Measurements from ENCODE around the gene KLK11.

Gene KLK11

GRCh38 chr19:51026554-51026831 lies at the start of gene KLK11:
TSS of gene KLK11 (minus strand) at chr19:51026616. CDS start at chr19:51025631, 985 bp downstream.
- in situ Hi-C loops (cut with MboI; ENCODE audit: low sequenced_read_pairs), result no loop called here

- in situ Hi-C loops (cut with MboI; ENCODE audit: low sequenced_read_pairs), result no loop called here
These were observed 49.6 kb upstream of the KLK11 start for GRCh38 chr19:51075998-51076397.

- in situ Hi-C loops (cut with MboI; ENCODE audit: low sequenced_read_pairs), result no loop called here
These were observed 44.6 kb upstream of the KLK11 start for GRCh38 chr19:51071095-51071405.

- in situ Hi-C loops (cut with MboI; ENCODE audit: low sequenced_read_pairs), result no loop called here
These were observed 44.1 kb upstream of the KLK11 start for GRCh38 chr19:51070334-51071094.

- in situ Hi-C loops (cut with MboI; ENCODE audit: low sequenced_read_pairs), result no loop called here
These were observed 40.2 kb upstream of the KLK11 start for GRCh38 chr19:51066393-51067186.

- in situ Hi-C loops (cut with MboI; ENCODE audit: low sequenced_read_pairs), result no loop called here
These were observed 39.0 kb upstream of the KLK11 start for GRCh38 chr19:51065221-51065960.

GRCh38 chr19:51064534-51065220 lies 38.3 kb upstream of the KLK11 start, which contains the start of gene KLK13:
TSS of gene KLK13 (minus strand) at chr19:51065092. CDS start at chr19:51065067, 25 bp downstream.
- in situ Hi-C loops (cut with MboI; ENCODE audit: low sequenced_read_pairs), result no loop called here

- in situ Hi-C loops (cut with MboI; ENCODE audit: low sequenced_read_pairs), result no loop called here
These were observed 37.2 kb upstream of the KLK11 start for GRCh38 chr19:51063664-51064063.

GRCh38 chr19:51060973-51061372 lies 34.6 kb upstream of the KLK11 start:
- in situ Hi-C loops (cut with MboI; ENCODE audit: low sequenced_read_pairs), result no loop called here

- in situ Hi-C loops (cut with MboI; ENCODE audit: low sequenced_read_pairs), result no loop called here
These were observed 33.9 kb upstream of the KLK11 start for GRCh38 chr19:51060336-51060735.

GRCh38 chr19:51059715-51060114 lies 33.3 kb upstream of the KLK11 start:
- in situ Hi-C loops (cut with MboI; ENCODE audit: low sequenced_read_pairs), result no loop called here

GRCh38 chr19:51055866-51056265 lies 29.4 kb upstream of the KLK11 start:
- in situ Hi-C loops (cut with MboI; ENCODE audit: low sequenced_read_pairs), result no loop called here

GRCh38 chr19:51047031-51047335 lies 20.6 kb upstream of the KLK11 start:
- in situ Hi-C loops (cut with MboI; ENCODE audit: low sequenced_read_pairs), result no loop called here

- in situ Hi-C loops (cut with MboI; ENCODE audit: low sequenced_read_pairs), result no loop called here
These were observed 17.9 kb upstream of the KLK11 start for GRCh38 chr19:51044327-51044726.

GRCh38 chr19:51043497-51043896 lies 17.1 kb upstream of the KLK11 start:
- in situ Hi-C loops (cut with MboI; ENCODE audit: low sequenced_read_pairs), result no loop called here

- in situ Hi-C loops (cut with MboI; ENCODE audit: low sequenced_read_pairs), result no loop called here
These were observed 13.7 kb upstream of the KLK11 start for GRCh38 chr19:51040151-51040550.

- in situ Hi-C loops (cut with MboI; ENCODE audit: low sequenced_read_pairs), result no loop called here
These were observed 10.1 kb upstream of the KLK11 start for GRCh38 chr19:51036519-51036918.

GRCh38 chr19:51034704-51035103 lies 8.3 kb upstream of the KLK11 start, which contains the start of gene KLK12:
TSS of gene KLK12 (minus strand) at chr19:51035002. CDS start at chr19:51034621, 381 bp downstream.
- in situ Hi-C loops (cut with MboI; ENCODE audit: low sequenced_read_pairs), result no loop called here

- in situ Hi-C loops (cut with MboI; ENCODE audit: low sequenced_read_pairs), result no loop called here
These were observed 5.4 kb upstream of the KLK11 start for GRCh38 chr19:51031880-51032225.

GRCh38 chr19:51031220-51031879 lies 4.9 kb upstream of the KLK11 start:
- in situ Hi-C loops (cut with MboI; ENCODE audit: low sequenced_read_pairs), result no loop called here

GRCh38 chr19:51030631-51031030 lies 4.2 kb upstream of the KLK11 start:
- in situ Hi-C loops (cut with MboI; ENCODE audit: low sequenced_read_pairs), result no loop called here
